HepG2 (cell line): Measurements from ENCODE around the gene KREMEN1. TPM values are rescaled to one million over a fixed set of nuclear protein-coding genes. Genes with fewer than 3 reads are reported as not detected.

Source experiments
- BRF2 ChIP-seq: sonication (generic); formaldehyde crosslinking; IDR thresholded peaks from 2 replicates; pipeline ENCODE4 v1.8.1; 2022; ENCODE audit warnings: mild to moderate bottlenecking, missing genetic modification reagents
- CAMTA2 ChIP-seq: sonication (generic); formaldehyde crosslinking; IDR thresholded peaks from 2 replicates; pipeline ENCODE4 v1.4.0; 2020; ENCODE audit warnings: mild to moderate bottlenecking, missing genetic modification reagents, borderline replicate concordance
- CTCF ChIP-seq: sonication (generic); formaldehyde crosslinking; IDR thresholded peaks from 2 replicates; pipeline ENCODE4 v1.5.0; 2020; ENCODE audit warnings: mild to moderate bottlenecking, missing genetic modification reagents, moderate library complexity
- ETV6 ChIP-seq: sonication (generic); formaldehyde crosslinking; conservative IDR thresholded peaks from 2 replicates; pipeline ENCODE4 v1.4.0; 2020; ENCODE audit warnings: missing genetic modification reagents
- FOXA3 ChIP-seq: IDR thresholded peaks from 2 replicates; pipeline ENCODE4 v1.6.1; 2016; ENCODE audit warnings: missing genetic modification reagents, missing compliant biosample characterization
- FOXO1 ChIP-seq: sonication (generic); formaldehyde crosslinking; IDR thresholded peaks from 2 replicates; pipeline ENCODE4 v1.4.0; 2020; ENCODE audit warnings: missing genetic modification reagents
- GTF3A ChIP-seq: sonication (generic); formaldehyde crosslinking; conservative IDR thresholded peaks from 2 replicates; pipeline ENCODE4 v1.4.0; 2020; ENCODE audit warnings: mild to moderate bottlenecking, missing genetic modification reagents
- HCFC1 ChIP-seq: fragments of 150-350 bp; IDR thresholded peaks from 2 replicates; pipeline ENCODE4 v1.6.1; 2014; ENCODE audit warnings: low read depth, low read length
- HNF4G ChIP-seq, 2 experiments: sonication (generic) in 1 of 2; formaldehyde crosslinking in 1 of 2; IDR thresholded peaks; 2 replicates each; pipeline versions ENCODE4 v1.4.0 to v1.6.1; 2011 to 2020; ENCODE audit warnings: borderline replicate concordance in 2 of 2, low read depth in 2 of 2, mild to moderate bottlenecking in 2 of 2, low read length in 1 of 2, missing genetic modification reagents in 1 of 2, moderate library complexity in 1 of 2
- JARID2 ChIP-seq: sonication (generic); formaldehyde crosslinking; IDR thresholded peaks from 2 replicates; pipeline ENCODE4 v1.8.1; 2023; ENCODE audit warnings: missing genetic modification reagents, inconsistent platforms; ENCODE audit not compliant: insufficient replicate concordance
- MXD4 ChIP-seq: IDR thresholded peaks from 2 replicates; pipeline ENCODE4 v1.6.1; 2016; ENCODE audit warnings: mild to moderate bottlenecking, missing biosample characterization, missing genetic modification reagents
- PLRG1 ChIP-seq: fragments of 450-650 bp; conservative IDR thresholded peaks from 2 replicates; pipeline ENCODE4 v1.6.1; 2016
- RAD21 ChIP-seq: fragments of 450-650 bp; formaldehyde crosslinking; IDR thresholded peaks from 2 replicates; pipeline ENCODE4 v1.5.0; 2020; ENCODE audit warnings: mild to moderate bottlenecking
- RBAK ChIP-seq: sonication (generic); formaldehyde crosslinking; IDR thresholded peaks from 2 replicates; pipeline ENCODE4 v1.5.1; 2020; ENCODE audit warnings: mild to moderate bottlenecking, missing genetic modification reagents
- RFX3 ChIP-seq: IDR thresholded peaks from 2 replicates; pipeline ENCODE4 v1.6.1; 2016; ENCODE audit warnings: missing biosample characterization, missing genetic modification reagents
- SNAPC4 ChIP-seq: sonication (generic); formaldehyde crosslinking; IDR thresholded peaks from 2 replicates; pipeline ENCODE4 v1.4.0; 2020; ENCODE audit warnings: mild to moderate bottlenecking, missing genetic modification reagents
- ZBTB7A ChIP-seq: sonication (generic); formaldehyde crosslinking; IDR thresholded peaks from 2 replicates; pipeline ENCODE4 v1.8.0; 2022; ENCODE audit warnings: mild to moderate bottlenecking, missing genetic modification reagents
- ZBTB8A ChIP-seq: sonication (generic); formaldehyde crosslinking; IDR thresholded peaks from 2 replicates; pipeline ENCODE4 v1.4.0; 2020; ENCODE audit warnings: mild to moderate bottlenecking, low read depth, missing genetic modification reagents, borderline replicate concordance
- ZNF335 ChIP-seq: sonication (generic); formaldehyde crosslinking; IDR thresholded peaks from 2 replicates; pipeline ENCODE4 v1.4.0; 2020; ENCODE audit warnings: missing genetic modification reagents
- ZNF614 ChIP-seq: IDR thresholded peaks from 2 replicates; pipeline ENCODE4 v1.6.1; 2018; ENCODE audit warnings: missing biosample characterization, missing genetic modification reagents, inconsistent platforms, borderline replicate concordance
- ZNF703 ChIP-seq: sonication (generic); formaldehyde crosslinking; IDR thresholded peaks from 2 replicates; pipeline ENCODE4 v1.5.1; 2020; ENCODE audit warnings: missing genetic modification reagents, mild to moderate bottlenecking, moderate library complexity, borderline replicate concordance
- ZSCAN30 ChIP-seq: sonication (generic); formaldehyde crosslinking; IDR thresholded peaks from 2 replicates; pipeline ENCODE4 v1.5.0; 2020; ENCODE audit warnings: mild to moderate bottlenecking, missing genetic modification reagents
- polyA plus RNA-seq, 8 experiments: library from polyadenylated mRNA; depleted of rRNA in 3 of 8; stranded (reverse) in 7 of 8; unstranded in 1 of 8; fragments of >200 nt; fragmentation: Illumina TruSeq in 4 of 8; extraction: Trizol in 4 of 8; gene quantifications; 2 replicates each; pipeline versions ENCODE4 v1.2.1 to v1.2.3, GENCODE V29; 2011 to 2016; ENCODE audit warnings: low read depth in 4 of 8, missing spikeins in 1 of 8, mixed read lengths in 1 of 8; ENCODE audit not compliant: insufficient read depth in 1 of 8
- total RNA-seq, 5 experiments: library from RNA; depleted of rRNA; stranded (reverse); fragments of >200 nt; fragmentation: Illumina TruSeq; extraction: Trizol; gene quantifications; 2 replicates each; pipeline ENCODE4 v1.2.3, GENCODE V29; 2016; ENCODE audit warnings: low read depth in 1 of 5
- TF ChIP-seq, protein P1 (sequence below): IDR thresholded peaks from 2 replicates; pipeline ENCODE4 v1.6.1; 2012; ENCODE audit warnings: inconsistent platforms

Gene KREMEN1
- total and polyA plus RNA-seq, 2 of the 13 experiments (the other 11 are each of a cell fraction or from before 2014, with no cell fraction given), result 9.8 to 13.8 TPM

DNA sequence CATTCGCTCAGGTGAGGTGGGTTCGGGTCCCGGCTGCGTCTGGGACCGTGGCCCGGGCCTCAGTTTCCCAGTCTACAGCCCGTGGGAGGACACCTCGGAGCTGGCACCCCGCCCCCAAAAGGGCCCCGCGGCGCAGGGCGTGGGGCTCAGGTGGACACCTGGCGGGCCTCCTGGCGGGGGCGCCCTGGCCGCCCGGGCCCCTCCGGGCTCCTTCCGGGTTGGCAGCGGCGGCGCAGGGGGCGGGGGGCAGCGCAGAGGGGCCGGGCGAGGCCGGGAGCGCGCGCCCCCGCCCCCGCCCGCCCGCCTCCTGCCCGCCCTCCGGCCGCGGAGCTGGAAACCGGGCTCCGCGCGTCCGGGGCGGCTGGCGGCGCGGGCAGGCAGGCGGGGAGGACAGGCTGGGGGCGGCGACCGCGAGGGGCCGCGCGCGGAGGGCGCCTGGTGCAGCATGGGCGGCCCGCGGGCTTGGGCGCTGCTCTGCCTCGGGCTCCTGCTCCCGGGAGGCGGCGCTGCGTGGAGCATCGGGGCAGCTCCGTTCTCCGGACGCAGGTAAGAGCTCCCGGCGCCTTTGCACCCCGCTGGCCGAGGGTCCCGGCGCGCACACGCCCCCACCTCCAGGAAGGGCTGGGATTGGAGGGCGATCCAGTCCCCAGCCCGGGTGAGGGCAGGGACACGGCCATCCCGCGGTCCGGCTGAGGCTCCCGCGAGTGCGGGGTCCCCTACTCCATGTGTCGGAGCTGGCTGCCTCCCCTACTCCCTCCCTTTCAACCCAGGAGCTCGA is 132.9 kb downstream of the KREMEN1 start, which contains the start of gene EMID1 (continued):
- TF ChIP-seq CTCF (peak; percentile 59), FOXA3 (no peak), SNAPC4 (no peak), RFX3 (no peak), ZSCAN30 (CRISPR knock-in tag) (no peak), JARID2 (CRISPR knock-in tag) (no peak), MXD4 (CRISPR knock-in tag) (no peak), BRF2 (CRISPR knock-in tag) (no peak), RAD21 (CRISPR knock-in tag) (peak; percentile 48; the same call in 1 of the 2 replicates), CAMTA2 (CRISPR knock-in tag) (no peak), FOXO1 (no peak), ZNF703 (no peak), ZBTB8A (CRISPR knock-in tag) (no peak), ZBTB7A (0 out of 2 replicates have a peak, but pooled peaks have one; percentile 15), RBAK (CRISPR knock-in tag) (no peak), GTF3A (no peak), ETV6 (CRISPR knock-in tag) (no peak), ZNF614 (no peak), PLRG1 (no peak), HNF4G (IDR thresholded peaks at IDR 0.05; ENCODE audit: borderline replicate concordance, low read depth, low read length) (no peak), HNF4G (CRISPR knock-in tag; IDR thresholded peaks at IDR 0.05; ENCODE audit: borderline replicate concordance, low read depth) (no peak), HCFC1 (no peak), ZNF335 (CRISPR knock-in tag) (no peak)
- TF ChIP-seq, protein P1, sequence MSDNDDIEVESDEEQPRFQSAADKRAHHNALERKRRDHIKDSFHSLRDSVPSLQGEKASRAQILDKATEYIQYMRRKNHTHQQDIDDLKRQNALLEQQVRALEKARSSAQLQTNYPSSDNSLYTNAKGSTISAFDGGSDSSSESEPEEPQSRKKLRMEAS, result peak; percentile 54; the same call in 1 of the 2 replicates
